HG03469 (cell line): ENCODE results near the gene NDUFA12.

Experiments used
- ATAC-seq: cut with Tn5 transposase; IDR thresholded peaks from one replicate; pipeline ENCODE4 v1.9.1; 2021; ENCODE audit warnings: mild to moderate bottlenecking, moderate library complexity, moderate number of reproducible peaks; ENCODE audit not compliant: unreplicated experiment

Gene NDUFA12

GRCh38 chr12:94982456-94982855 lies 21.0 kb downstream of the NDUFA12 start:
- ATAC-seq = no peak

GRCh38 chr12:94980577-94980976 lies 22.9 kb downstream of the NDUFA12 start:
- ATAC-seq = no peak

- no peak for ATAC-seq
These were observed 23.6 kb downstream of the NDUFA12 start for GRCh38 chr12:94979941-94980340.

- ATAC-seq = no peak
These were observed 25.6 kb downstream of the NDUFA12 start for GRCh38 chr12:94977766-94978468.

- no peak for ATAC-seq
These were observed 30.3 kb downstream of the NDUFA12 start for GRCh38 chr12:94973221-94973620.

- no peak for ATAC-seq
These were observed 30.7 kb downstream of the NDUFA12 start for GRCh38 chr12:94972795-94973194.

- ATAC-seq = no peak
These were observed 31.6 kb downstream of the NDUFA12 start for GRCh38 chr12:94971923-94972322.

- ATAC-seq = no peak
These were observed 32.9 kb downstream of the NDUFA12 start for GRCh38 chr12:94970560-94970959.

GRCh38 chr12:94969424-94969823 lies 34.1 kb downstream of the NDUFA12 start:
- no peak for ATAC-seq

- ATAC-seq = no peak
These were observed 37.4 kb downstream of the NDUFA12 start for GRCh38 chr12:94965982-94966630.

GRCh38 chr12:94963649-94964048 lies 39.8 kb downstream of the NDUFA12 start:
- no peak for ATAC-seq

GRCh38 chr12:94962670-94963069 lies 40.8 kb downstream of the NDUFA12 start:
- no peak for ATAC-seq

- ATAC-seq = no peak
These were observed 41.6 kb downstream of the NDUFA12 start for GRCh38 chr12:94961911-94962310.

GRCh38 chr12:94961256-94961824 lies 42.2 kb downstream of the NDUFA12 start:
- no peak for ATAC-seq

GRCh38 chr12:94957006-94957405 lies 46.5 kb downstream of the NDUFA12 start:
- ATAC-seq = no peak

GRCh38 chr12:94954948-94955592 lies 48.4 kb downstream of the NDUFA12 start:
- ATAC-seq = no peak

GRCh38 chr12:94954029-94954685 lies 49.3 kb downstream of the NDUFA12 start:
- no peak for ATAC-seq

GRCh38 chr12:94952325-94952724 lies 51.2 kb downstream of the NDUFA12 start:
- ATAC-seq = no peak

GRCh38 chr12:94951071-94951934 lies 52.2 kb downstream of the NDUFA12 start:
- no peak for ATAC-seq

- ATAC-seq = no peak
These were observed 55.2 kb downstream of the NDUFA12 start for GRCh38 chr12:94948232-94948810.
